SK-N-SH (cell line): ENCODE data around the gene LIMA1.

Experiments
- CHD2 ChIP-seq: fragments of 150-350 bp; IDR thresholded peaks from 2 replicates; pipeline ENCODE4 v1.6.1; 2018; ENCODE audit warnings: low read length; ENCODE audit not compliant: partially characterized antibody
- EP300 ChIP-seq, 2 experiments: IDR thresholded peaks; 2 replicates each; pipeline versions ENCODE4 v1.4.0 to v1.6.1; 2012; ENCODE audit warnings: borderline replicate concordance in 1 of 2, low read depth in 1 of 2, low read length in 1 of 2
- EZH2phosphoT487 ChIP-seq: fragments of 200-600 bp; sonication (generic); IDR thresholded peaks from 2 replicates; pipeline ENCODE4 v1.6.1; 2017; ENCODE audit warnings: low read depth, mixed run types, mild to moderate bottlenecking, antibody characterized with exemption, moderate library complexity, borderline replicate concordance
- FOSL2 ChIP-seq: IDR thresholded peaks from 2 replicates; pipeline ENCODE4 v1.4.0; 2012; ENCODE audit warnings: low read depth, mild to moderate bottlenecking, moderate library complexity, borderline replicate concordance
- GABPA ChIP-seq: IDR thresholded peaks from 2 replicates; pipeline ENCODE4 v1.4.0; 2012; ENCODE audit warnings: low read depth, mild to moderate bottlenecking
- JUND ChIP-seq: IDR thresholded peaks from 2 replicates; pipeline ENCODE4 v1.4.0; 2012
- RAD21 ChIP-seq: IDR thresholded peaks from 2 replicates; pipeline ENCODE4 v1.6.1; 2012; ENCODE audit warnings: mild to moderate bottlenecking, low read length
- RCOR1 ChIP-seq: fragments of 150-350 bp; IDR thresholded peaks from 2 replicates; pipeline ENCODE4 v1.6.1; 2017; ENCODE audit warnings: antibody characterized with exemption, low read length
- TAF1 ChIP-seq: IDR thresholded peaks from 2 replicates; pipeline ENCODE4 v1.6.1; 2012; ENCODE audit warnings: low read depth, mild to moderate bottlenecking, low read length, moderate library complexity, borderline replicate concordance
- YY1 ChIP-seq: IDR thresholded peaks from 2 replicates; pipeline ENCODE4 v1.4.0; 2012; ENCODE audit warnings: low read depth, mild to moderate bottlenecking
- TF ChIP-seq, protein P1 (sequence below): fragments of 200-600 bp; sonication (generic); IDR thresholded peaks from 2 replicates; pipeline ENCODE4 v1.6.1; 2017; ENCODE audit warnings: antibody characterized with exemption, mild to moderate bottlenecking, moderate library complexity
- TF ChIP-seq, protein P2 (sequence below): IDR thresholded peaks from 2 replicates; pipeline ENCODE4 v1.6.1; 2012; ENCODE audit warnings: mild to moderate bottlenecking, low read depth, low read length, moderate library complexity
- TF ChIP-seq, protein P3 (sequence below): IDR thresholded peaks from 2 replicates; pipeline ENCODE4 v1.4.0; 2012; ENCODE audit warnings: low read depth
- TF ChIP-seq, protein P4 (sequence below): fragments of 150-350 bp; IDR thresholded peaks from 2 replicates; pipeline ENCODE4 v1.6.1; 2017; ENCODE audit warnings: antibody characterized with exemption, low read length, low read depth, borderline replicate concordance

DNA sequence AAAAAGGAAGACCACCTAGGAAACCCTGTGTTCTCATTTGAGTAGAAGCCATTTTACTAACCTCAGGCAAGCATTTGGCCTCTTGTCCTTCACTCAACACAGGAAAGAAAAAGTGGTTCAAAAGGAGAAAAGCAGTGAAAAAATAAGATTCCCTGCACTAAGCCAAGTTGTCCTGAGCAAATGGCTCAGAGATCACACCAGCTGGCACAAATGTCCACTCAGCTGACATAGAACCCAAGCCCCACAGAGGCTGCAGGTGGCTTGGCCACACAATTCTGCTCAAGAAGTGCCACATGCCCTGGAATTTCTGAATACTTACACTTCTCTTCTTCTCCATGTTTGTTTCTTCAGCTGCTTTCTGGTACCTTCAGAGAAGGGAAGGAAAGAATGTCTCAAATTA lies 52.0 kb downstream of the LIMA1 start:
- no peak for TF ChIP-seq RAD21
- TF ChIP-seq, protein P1, sequence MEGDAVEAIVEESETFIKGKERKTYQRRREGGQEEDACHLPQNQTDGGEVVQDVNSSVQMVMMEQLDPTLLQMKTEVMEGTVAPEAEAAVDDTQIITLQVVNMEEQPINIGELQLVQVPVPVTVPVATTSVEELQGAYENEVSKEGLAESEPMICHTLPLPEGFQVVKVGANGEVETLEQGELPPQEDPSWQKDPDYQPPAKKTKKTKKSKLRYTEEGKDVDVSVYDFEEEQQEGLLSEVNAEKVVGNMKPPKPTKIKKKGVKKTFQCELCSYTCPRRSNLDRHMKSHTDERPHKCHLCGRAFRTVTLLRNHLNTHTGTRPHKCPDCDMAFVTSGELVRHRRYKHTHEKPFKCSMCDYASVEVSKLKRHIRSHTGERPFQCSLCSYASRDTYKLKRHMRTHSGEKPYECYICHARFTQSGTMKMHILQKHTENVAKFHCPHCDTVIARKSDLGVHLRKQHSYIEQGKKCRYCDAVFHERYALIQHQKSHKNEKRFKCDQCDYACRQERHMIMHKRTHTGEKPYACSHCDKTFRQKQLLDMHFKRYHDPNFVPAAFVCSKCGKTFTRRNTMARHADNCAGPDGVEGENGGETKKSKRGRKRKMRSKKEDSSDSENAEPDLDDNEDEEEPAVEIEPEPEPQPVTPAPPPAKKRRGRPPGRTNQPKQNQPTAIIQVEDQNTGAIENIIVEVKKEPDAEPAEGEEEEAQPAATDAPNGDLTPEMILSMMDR: no peak
- TF ChIP-seq RCOR1: no peak
- no peak for TF ChIP-seq JUND
- no peak for TF ChIP-seq CHD2
- TF ChIP-seq, protein P2, sequence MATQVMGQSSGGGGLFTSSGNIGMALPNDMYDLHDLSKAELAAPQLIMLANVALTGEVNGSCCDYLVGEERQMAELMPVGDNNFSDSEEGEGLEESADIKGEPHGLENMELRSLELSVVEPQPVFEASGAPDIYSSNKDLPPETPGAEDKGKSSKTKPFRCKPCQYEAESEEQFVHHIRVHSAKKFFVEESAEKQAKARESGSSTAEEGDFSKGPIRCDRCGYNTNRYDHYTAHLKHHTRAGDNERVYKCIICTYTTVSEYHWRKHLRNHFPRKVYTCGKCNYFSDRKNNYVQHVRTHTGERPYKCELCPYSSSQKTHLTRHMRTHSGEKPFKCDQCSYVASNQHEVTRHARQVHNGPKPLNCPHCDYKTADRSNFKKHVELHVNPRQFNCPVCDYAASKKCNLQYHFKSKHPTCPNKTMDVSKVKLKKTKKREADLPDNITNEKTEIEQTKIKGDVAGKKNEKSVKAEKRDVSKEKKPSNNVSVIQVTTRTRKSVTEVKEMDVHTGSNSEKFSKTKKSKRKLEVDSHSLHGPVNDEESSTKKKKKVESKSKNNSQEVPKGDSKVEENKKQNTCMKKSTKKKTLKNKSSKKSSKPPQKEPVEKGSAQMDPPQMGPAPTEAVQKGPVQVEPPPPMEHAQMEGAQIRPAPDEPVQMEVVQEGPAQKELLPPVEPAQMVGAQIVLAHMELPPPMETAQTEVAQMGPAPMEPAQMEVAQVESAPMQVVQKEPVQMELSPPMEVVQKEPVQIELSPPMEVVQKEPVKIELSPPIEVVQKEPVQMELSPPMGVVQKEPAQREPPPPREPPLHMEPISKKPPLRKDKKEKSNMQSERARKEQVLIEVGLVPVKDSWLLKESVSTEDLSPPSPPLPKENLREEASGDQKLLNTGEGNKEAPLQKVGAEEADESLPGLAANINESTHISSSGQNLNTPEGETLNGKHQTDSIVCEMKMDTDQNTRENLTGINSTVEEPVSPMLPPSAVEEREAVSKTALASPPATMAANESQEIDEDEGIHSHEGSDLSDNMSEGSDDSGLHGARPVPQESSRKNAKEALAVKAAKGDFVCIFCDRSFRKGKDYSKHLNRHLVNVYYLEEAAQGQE: no peak
- TF ChIP-seq, protein P3, sequence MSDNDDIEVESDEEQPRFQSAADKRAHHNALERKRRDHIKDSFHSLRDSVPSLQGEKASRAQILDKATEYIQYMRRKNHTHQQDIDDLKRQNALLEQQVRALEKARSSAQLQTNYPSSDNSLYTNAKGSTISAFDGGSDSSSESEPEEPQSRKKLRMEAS: no peak
- no peak for TF ChIP-seq EZH2phosphoT487
- TF ChIP-seq, protein P4, sequence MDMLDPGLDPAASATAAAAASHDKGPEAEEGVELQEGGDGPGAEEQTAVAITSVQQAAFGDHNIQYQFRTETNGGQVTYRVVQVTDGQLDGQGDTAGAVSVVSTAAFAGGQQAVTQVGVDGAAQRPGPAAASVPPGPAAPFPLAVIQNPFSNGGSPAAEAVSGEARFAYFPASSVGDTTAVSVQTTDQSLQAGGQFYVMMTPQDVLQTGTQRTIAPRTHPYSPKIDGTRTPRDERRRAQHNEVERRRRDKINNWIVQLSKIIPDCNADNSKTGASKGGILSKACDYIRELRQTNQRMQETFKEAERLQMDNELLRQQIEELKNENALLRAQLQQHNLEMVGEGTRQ: no peak
- TF ChIP-seq FOSL2: no peak
- no peak for TF ChIP-seq YY1
- no peak for TF ChIP-seq EP300 (IDR thresholded peaks at IDR 0.05; ENCODE audit: borderline replicate concordance in 1 of 2, low read depth in 1 of 2, low read length in 1 of 2)
- no peak for TF ChIP-seq TAF1
- no peak for TF ChIP-seq GABPA
